ENCODE results near the gene CD96.

CD96 gene

GRCh38 chr3:111701292-111701906 lies 159.4 kb downstream of the CD96 start:
- no peak for DNase-seq (ENCODE audit: low read depth, low spot score)
- H3K27ac ChIP-seq, result no peak overlapping the region
